BLaER1 treated with 17β-estradiol and CSF1 and Interleukin-3, amounts not matched to agents 10 nM and 100 nM (cell line): ENCODE measurements around the gene MORC3.

Experiments
- H3K27ac ChIP-seq, 11 experiments: shearing (Covaris generic); formaldehyde crosslinking; 2 replicates each; pipeline ENCODE4 v1.8.1; 2022
- H3K27me3 ChIP-seq, 11 experiments: shearing (Covaris generic); formaldehyde crosslinking; 2 replicates each; pipeline ENCODE4 v1.8.1; 2022
- H3K36me3 ChIP-seq, 11 experiments: shearing (Covaris generic); formaldehyde crosslinking; 2 replicates each; pipeline ENCODE4 v1.8.1; 2022
- H3K4me1 ChIP-seq, 10 experiments: shearing (Covaris generic); formaldehyde crosslinking; 2 replicates each; pipeline ENCODE4 v1.8.1; 2022
- H3K4me2 ChIP-seq, 11 experiments: shearing (Covaris generic); formaldehyde crosslinking; 2 replicates each; pipeline ENCODE4 v1.8.1; 2022
- H3K4me3 ChIP-seq, 10 experiments: shearing (Covaris generic); formaldehyde crosslinking; 2 replicates each; pipeline ENCODE4 v1.8.1; 2022
- H3K9ac ChIP-seq, 11 experiments: shearing (Covaris generic); formaldehyde crosslinking; 2 replicates each; pipeline ENCODE4 v1.8.1; 2022
- H3K9me3 ChIP-seq, 11 experiments: shearing (Covaris generic); formaldehyde crosslinking; replicated peaks in 1 of 11; 2 replicates each; pipeline ENCODE4 v1.8.1; 2022
- H4K20me1 ChIP-seq, 11 experiments: shearing (Covaris generic); formaldehyde crosslinking; 2 replicates each; pipeline ENCODE4 v1.8.1; 2022
- Cebpa-rat ChIP-seq, 11 experiments: shearing (Covaris generic); IDR thresholded peaks; 2 replicates each; pipeline ENCODE4 v1.8.1; 2022

MORC3 gene

DNA sequence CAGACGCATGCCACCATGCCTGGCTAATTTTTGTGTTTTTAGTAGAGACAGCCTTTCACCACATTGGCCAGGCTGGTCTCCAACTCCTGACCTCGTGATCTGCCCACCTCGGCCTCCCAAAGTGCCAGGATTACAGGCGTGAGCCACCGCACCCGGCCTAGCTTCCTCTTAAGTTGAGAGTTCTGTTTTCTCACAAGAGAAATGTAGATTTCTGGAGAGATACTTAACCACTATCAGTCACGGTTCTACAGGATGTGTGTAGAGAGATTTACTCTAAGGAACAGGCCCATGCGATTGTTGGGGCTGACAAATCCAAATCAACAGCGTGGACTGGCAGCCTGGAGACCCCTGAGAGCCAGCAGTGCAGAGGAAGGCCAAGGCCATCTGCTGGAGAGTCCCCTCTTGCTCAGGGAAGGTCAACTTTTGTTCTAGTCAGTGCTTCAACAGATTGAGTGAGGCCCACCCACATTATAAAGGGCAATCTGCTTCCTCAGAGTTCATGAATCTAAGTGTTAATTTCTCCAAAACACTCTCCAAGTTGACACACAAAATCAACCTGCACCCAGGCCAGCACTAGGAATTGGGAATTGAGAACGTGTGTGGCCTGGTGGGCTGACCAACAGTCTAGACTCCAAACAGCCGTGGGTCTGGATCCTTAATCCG is 103.9 kb downstream of the MORC3 start:
- Histone ChIP-seq H4K20me1 (peaks cover 0 to 3% (median 0%) of the 10 kb centered on the region in 11 experiments; a peak in 3 of 22 replicates), H3K36me3 (peaks cover 0 to 9% (median under 1%) of the 10 kb centered on the region in 11 experiments; a peak in 8 of 22 replicates), H3K27ac (no peak overlapping the region), H3K27me3 (no peaks in the 10 kb centered on the region), H3K9me3 (no peaks in the 10 kb centered on the region), H3K9ac (no peak overlapping the region), H3K4me2 (no peak overlapping the region), H3K4me3 (no peak overlapping the region), H3K4me1 (peaks cover 0 to 6% (median 0%) of the 10 kb centered on the region in 10 experiments; a peak in 7 of 20 replicates)
- no peak for TF ChIP-seq Cebpa-rat (IDR thresholded peaks at IDR 0.05)

DNA sequence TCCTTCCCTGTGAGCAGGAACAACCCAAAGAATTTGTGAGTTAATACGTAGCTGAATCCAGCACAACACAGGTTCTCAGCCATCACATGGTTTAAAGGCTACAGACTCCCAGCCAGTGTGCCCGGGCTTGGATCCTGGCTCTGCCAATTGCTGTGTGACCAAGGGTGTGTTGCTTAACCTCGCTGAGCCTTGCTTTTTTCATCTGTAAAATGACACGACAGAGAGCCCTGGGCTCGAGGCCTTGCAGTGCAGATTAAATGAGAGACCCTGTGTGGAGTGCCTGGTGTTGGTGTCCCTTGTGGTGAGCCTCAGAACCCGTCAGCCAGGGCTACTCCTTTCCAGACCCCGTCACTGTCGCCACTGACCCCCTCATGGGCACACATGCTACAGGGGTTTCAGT is 104.6 kb downstream of the MORC3 start:
- no peaks in the 10 kb centered on the region for H3K9me3 ChIP-seq
- peaks cover 0 to 3% (median 0%) of the 10 kb centered on the region in 11 experiments; a peak in 3 of 22 replicates for H4K20me1 ChIP-seq
- no peaks in the 10 kb centered on the region; a peak in 2 of 22 replicates for H3K27me3 ChIP-seq
- H3K4me3 ChIP-seq: no peak overlapping the region
- H3K9ac ChIP-seq: no peak overlapping the region
- H3K36me3 ChIP-seq: 0 out of 22 replicates have a peak, but pooled peaks cover 0 to 2% (median 0%) of the 10 kb centered on the region in 11 experiments
- H3K27ac ChIP-seq: no peak overlapping the region
- H3K4me1 ChIP-seq: peaks cover 0 to 13% (median 3%) of the 10 kb centered on the region in 10 experiments; a peak in 12 of 20 replicates
- TF ChIP-seq Cebpa-rat (IDR thresholded peaks at IDR 0.05): no peak
- no peak overlapping the region for H3K4me2 ChIP-seq

DNA sequence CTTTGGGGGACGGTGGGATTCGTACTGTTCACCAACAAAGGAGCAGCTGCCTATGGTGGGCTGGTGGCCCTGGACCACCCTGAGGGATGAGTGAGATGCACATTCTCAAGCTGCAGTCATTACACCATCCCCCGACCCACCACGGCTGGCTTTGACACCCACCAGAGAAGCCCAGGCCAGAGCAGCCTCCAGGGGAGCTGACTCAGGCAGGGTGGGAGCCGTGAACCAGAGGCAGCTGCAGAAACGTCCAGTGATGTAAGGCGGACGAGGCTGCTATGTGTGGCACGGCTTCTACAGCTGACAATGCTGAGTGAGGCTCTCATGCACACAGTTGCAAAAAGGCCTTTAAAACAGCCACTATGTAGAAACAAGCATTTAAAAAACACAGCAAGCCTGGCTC is 105.3 kb downstream of the MORC3 start:
- H3K4me1 ChIP-seq: peaks cover 0 to 20% (median 9%) of the 10 kb centered on the region in 10 experiments; a peak in 13 of 20 replicates
- no peak overlapping the region for H3K4me2 ChIP-seq
- peaks cover 0 to 3% (median 0%) of the 10 kb centered on the region in 11 experiments; a peak in 3 of 22 replicates for H4K20me1 ChIP-seq
- no peak overlapping the region for H3K4me3 ChIP-seq
- H3K36me3 ChIP-seq: no peaks in the 10 kb centered on the region
- no peak overlapping the region for H3K9ac ChIP-seq
- H3K27ac ChIP-seq: no peak overlapping the region
- H3K9me3 ChIP-seq: no peaks in the 10 kb centered on the region
- no peak for TF ChIP-seq Cebpa-rat (IDR thresholded peaks at IDR 0.05)
- no peaks in the 10 kb centered on the region; a peak in 3 of 22 replicates for H3K27me3 ChIP-seq
